Right atrium auricular region (tissue), 2 donors: ENCODE measurements around the gene NDUFAF2. TPM values are rescaled to one million over a fixed set of nuclear protein-coding genes. Genes with fewer than 3 reads are reported as not detected.

Source experiments
- DNase-seq: peaks from one replicate; pipeline ENCODE4 v3.0.0-alpha.2; 2019; ENCODE audit warnings: low spot score
- H3K27ac ChIP-seq, 2 donors: fragments of 200-600 bp; sonication (generic); 1 replicate in 1 of 2; 2 replicates in 1 of 2; pipeline ENCODE4 v1.5.1; 2016 to 2019
- H3K27me3 ChIP-seq, 2 donors: fragments of 200-600 bp; sonication (generic); one replicate each; pipeline versions ENCODE4 v1.5.1 to v1.6.0; 2017 to 2019
- H3K36me3 ChIP-seq: fragments of 200-600 bp; sonication (generic); one replicate; pipeline ENCODE4 v1.5.1; 2016
- H3K4me1 ChIP-seq, 2 donors: fragments of 200-600 bp; sonication (generic); one replicate each; pipeline versions ENCODE4 v1.5.1 to v1.6.0; 2017 to 2019
- H3K4me3 ChIP-seq, 2 donors: fragments of 200-600 bp; sonication (generic); 1 replicate in 1 of 2; 2 replicates in 1 of 2; pipeline ENCODE4 v1.5.1; 2017 to 2019; ENCODE audit warnings: mild to moderate bottlenecking in 1 of 2, moderate library complexity in 1 of 2
- H3K9me3 ChIP-seq, 2 donors: fragments of 200-600 bp; sonication (generic); one replicate each; pipeline ENCODE4 v1.5.1; 2019
- CTCF ChIP-seq, 2 donors: fragments of 200-600 bp; sonication (generic); IDR thresholded peaks; one replicate each; pipeline ENCODE4 v1.5.1; 2019; ENCODE audit warnings: antibody characterized with exemption in 2 of 2
- total RNA-seq, 2 donors: library from RNA; depleted of rRNA; stranded (reverse); fragments of >200 nt; gene quantifications; one replicate each; pipeline ENCODE4 v1.1.0, GENCODE V29; 2016

The NDUFAF2 gene
- total RNA-seq, 2 donors from 2014 or later = 23.7 to 28.9 TPM

DNA sequence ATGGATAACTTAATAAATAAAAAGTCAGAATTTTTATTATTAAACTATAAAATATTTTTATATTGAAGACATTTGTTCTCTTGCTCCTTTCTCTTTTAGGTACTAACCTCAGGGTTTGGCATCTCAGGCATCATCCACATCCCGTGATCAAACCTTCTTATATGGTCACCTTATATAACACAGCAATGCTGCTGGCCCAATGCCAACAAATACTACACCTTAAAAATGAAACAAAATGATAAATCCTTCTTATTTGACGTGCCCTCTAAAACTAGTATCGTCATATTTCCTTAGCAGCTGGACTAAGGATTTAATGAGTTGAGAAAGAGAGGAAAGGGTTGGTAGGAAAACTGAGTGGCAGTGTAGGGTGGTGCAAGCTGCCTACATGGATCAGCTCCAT, 56.6 kb downstream of the NDUFAF2 start:
- H3K9me3 ChIP-seq = no peaks in the 10 kb centered on the region
- no peaks in the 10 kb centered on the region for H3K36me3 ChIP-seq
- TF ChIP-seq CTCF (IDR thresholded peaks at IDR 0.05) = no peak
- no peak for DNase-seq
- H3K4me3 ChIP-seq = no peak overlapping the region
- H3K4me1 ChIP-seq = peaks cover 0 to 3% of the 10 kb centered on the region in 2 donors
- H3K27me3 ChIP-seq = no peaks in the 10 kb centered on the region
- H3K27ac ChIP-seq = no peak overlapping the region

DNA sequence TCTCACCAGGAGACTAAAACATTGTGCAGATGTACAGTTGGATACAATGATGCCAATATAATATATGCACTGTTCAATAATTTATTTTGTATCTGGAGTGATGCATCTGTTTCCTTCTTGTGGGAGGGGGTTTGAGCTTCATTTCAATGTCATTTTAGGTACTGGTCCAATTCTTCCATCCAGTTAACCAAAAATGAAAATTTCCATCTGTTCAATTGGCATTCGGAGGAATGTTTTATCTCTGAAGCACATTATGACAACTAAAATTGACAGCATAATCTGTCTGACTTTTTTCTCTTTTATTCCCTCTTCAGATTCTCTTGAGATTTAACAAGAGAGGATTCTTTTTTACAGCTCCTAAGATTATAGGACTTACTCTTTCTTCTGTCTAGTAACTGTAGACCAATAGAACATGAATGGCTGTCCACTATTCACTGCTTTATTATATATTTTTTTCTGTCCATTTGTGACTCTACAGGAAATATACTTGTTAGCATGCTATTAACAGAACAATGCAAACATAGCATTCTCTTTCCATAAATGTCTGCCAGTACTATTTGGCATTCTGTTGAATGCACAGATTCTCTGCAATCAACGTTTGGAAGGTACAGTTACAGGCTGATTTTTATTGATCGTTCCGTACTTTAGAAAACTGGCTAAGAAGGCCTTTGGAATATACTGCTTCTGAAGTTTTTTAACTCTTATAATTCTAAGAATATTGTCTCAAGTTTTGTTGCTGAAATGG, 57.8 kb downstream of the NDUFAF2 start:
- H3K9me3 ChIP-seq = no peaks in the 10 kb centered on the region

GRCh38 chr5:61004448-61004847, 59.4 kb downstream of the NDUFAF2 start:
- Histone ChIP-seq H3K27ac (no peak overlapping the region), H3K9me3 (no peaks in the 10 kb centered on the region), H3K4me1 (no peaks in the 10 kb centered on the region), H3K4me3 (no peak overlapping the region), H3K27me3 (no peaks in the 10 kb centered on the region), H3K36me3 (no peaks in the 10 kb centered on the region)
- no peak for DNase-seq
- no peak for TF ChIP-seq CTCF (IDR thresholded peaks at IDR 0.05)

More for the DNA sequence above, 57.8 kb downstream of the NDUFAF2 start:
- H3K27me3 ChIP-seq = no peaks in the 10 kb centered on the region
- no peak overlapping the region for H3K27ac ChIP-seq
- no peak for TF ChIP-seq CTCF (IDR thresholded peaks at IDR 0.05)
- H3K4me1 ChIP-seq = peaks cover 0 to 3% of the 10 kb centered on the region in 2 donors
- DNase-seq = no peak
- H3K4me3 ChIP-seq = no peak overlapping the region
- H3K36me3 ChIP-seq = no peaks in the 10 kb centered on the region

- Histone ChIP-seq H3K4me1 (no peaks in the 10 kb centered on the region), H3K27me3 (no peaks in the 10 kb centered on the region), H3K9me3 (no peaks in the 10 kb centered on the region), H3K4me3 (no peak overlapping the region), H3K27ac (no peak overlapping the region), H3K36me3 (no peaks in the 10 kb centered on the region)
- no peak for TF ChIP-seq CTCF (IDR thresholded peaks at IDR 0.05)
- DNase-seq = no peak
These were observed 64.9 kb downstream of the NDUFAF2 start for GRCh38 chr5:61009907-61010306.

DNA sequence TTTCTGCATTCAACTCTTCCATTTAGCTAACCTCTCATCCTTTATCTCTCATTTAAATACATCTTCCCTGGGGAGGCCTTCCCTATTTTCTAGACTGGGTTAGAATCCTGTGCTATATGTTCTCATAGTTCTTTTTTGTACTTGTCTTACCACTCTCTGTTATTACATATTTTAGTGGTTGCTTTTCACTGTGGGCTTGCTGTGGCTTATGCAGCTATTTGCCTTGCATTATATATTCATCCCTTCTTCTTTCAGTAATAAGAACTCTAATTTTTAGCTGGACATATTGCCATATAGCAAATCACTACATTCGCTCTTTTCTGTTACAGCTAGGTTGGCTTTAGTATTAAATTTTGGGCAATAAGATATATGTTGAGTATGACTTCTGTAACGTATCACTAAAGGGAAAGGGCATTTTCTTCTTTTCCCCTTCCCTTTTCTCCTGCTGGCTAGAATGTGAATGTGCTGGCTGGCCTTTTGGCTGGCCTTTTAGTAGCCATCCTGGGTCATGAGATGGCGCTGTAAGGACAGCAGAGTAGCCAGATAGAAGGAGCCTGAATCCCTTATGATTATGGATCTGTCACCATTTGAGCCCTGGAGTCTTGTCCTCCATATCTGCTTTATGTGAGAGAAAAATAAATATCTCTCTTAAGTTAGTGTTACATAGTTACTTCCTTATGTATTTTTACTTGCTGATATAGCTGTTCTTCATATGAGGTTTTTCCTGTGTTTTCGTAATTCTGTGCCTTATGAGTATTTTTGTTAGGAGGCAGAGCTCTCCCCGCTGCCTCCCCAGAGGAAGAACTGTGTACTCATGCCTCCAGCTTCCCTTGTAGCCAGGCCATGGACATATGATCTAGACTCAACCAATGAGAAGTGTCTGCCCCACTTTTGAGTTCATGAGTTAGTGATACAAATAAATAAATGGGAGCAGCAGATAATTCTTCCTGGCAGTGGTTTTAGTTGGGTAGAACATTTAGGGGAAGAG, 65.8 kb downstream of the NDUFAF2 start:
- no peak overlapping the region for H3K4me3 ChIP-seq
- no peak for DNase-seq
- TF ChIP-seq CTCF (IDR thresholded peaks at IDR 0.05) = no peak
- H3K36me3 ChIP-seq = no peaks in the 10 kb centered on the region
- H3K9me3 ChIP-seq = no peaks in the 10 kb centered on the region
- no peak overlapping the region for H3K27ac ChIP-seq
- H3K27me3 ChIP-seq = no peaks in the 10 kb centered on the region
- H3K4me1 ChIP-seq = no peaks in the 10 kb centered on the region
